Measurements from ENCODE around the gene DNAH14.

DNA sequence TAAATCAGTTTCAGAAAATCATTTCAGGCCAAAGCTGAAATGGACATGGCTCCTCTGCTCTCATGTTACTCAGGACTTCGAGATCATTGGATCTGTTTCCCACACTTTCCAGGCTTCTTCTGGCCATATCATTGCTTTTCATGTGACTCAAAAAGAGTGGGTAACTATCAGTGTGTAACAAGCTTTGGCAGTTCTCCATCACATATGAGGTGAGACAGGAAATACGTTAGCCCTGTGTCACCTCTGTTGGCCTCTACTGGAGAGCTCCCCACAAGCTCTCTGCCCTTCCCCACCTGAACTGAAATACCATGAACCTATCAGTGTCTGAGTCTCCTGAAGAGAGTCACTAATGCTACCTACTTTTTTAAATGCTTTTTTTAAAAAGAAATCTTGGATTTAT is 370.1 kb downstream of the DNAH14 start:
- TF ChIP-seq, protein P1, sequence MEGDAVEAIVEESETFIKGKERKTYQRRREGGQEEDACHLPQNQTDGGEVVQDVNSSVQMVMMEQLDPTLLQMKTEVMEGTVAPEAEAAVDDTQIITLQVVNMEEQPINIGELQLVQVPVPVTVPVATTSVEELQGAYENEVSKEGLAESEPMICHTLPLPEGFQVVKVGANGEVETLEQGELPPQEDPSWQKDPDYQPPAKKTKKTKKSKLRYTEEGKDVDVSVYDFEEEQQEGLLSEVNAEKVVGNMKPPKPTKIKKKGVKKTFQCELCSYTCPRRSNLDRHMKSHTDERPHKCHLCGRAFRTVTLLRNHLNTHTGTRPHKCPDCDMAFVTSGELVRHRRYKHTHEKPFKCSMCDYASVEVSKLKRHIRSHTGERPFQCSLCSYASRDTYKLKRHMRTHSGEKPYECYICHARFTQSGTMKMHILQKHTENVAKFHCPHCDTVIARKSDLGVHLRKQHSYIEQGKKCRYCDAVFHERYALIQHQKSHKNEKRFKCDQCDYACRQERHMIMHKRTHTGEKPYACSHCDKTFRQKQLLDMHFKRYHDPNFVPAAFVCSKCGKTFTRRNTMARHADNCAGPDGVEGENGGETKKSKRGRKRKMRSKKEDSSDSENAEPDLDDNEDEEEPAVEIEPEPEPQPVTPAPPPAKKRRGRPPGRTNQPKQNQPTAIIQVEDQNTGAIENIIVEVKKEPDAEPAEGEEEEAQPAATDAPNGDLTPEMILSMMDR (IDR thresholded peaks at IDR 0.05) = no peak
- TF ChIP-seq POLR2A (IDR thresholded peaks at IDR 0.05) = no peak
